KMS-11 (cell line): ENCODE results near the gene SOCS1.

Experiments used
- H2AFZ ChIP-seq: fragments of 200-600 bp; sonication (generic); 2 replicates; pipeline ENCODE4 v1.6.1; 2016; ENCODE audit warnings: antibody characterized with exemption, mixed run types, low read depth
- H3K27ac ChIP-seq: fragments of 200-600 bp; sonication (generic); 2 replicates; pipeline ENCODE4 v1.6.1; 2016; ENCODE audit warnings: mild to moderate bottlenecking, mixed run types
- H3K27me3 ChIP-seq: fragments of 200-600 bp; sonication (generic); 2 replicates; pipeline ENCODE4 v1.6.1; 2017; ENCODE audit warnings: mild to moderate bottlenecking, low read depth, mixed run types, moderate library complexity; ENCODE audit not compliant: insufficient read depth
- H3K36me3 ChIP-seq: fragments of 200-600 bp; sonication (generic); 2 replicates; pipeline ENCODE4 v1.6.1; 2017; ENCODE audit warnings: mild to moderate bottlenecking, mixed run types; ENCODE audit not compliant: insufficient read depth
- H3K4me1 ChIP-seq: fragments of 200-600 bp; sonication (generic); 2 replicates; pipeline ENCODE4 v1.6.1; 2016; ENCODE audit warnings: mild to moderate bottlenecking, low read depth, mixed run types; ENCODE audit not compliant: poor library complexity, severe bottlenecking
- H3K4me2 ChIP-seq: fragments of 200-600 bp; sonication (generic); 2 replicates; pipeline ENCODE4 v1.7.0; 2016; ENCODE audit warnings: mild to moderate bottlenecking, mixed run types
- H3K4me3 ChIP-seq: fragments of 200-600 bp; sonication (generic); IDR thresholded peaks from 2 replicates; pipeline ENCODE4 v1.6.1; 2017; ENCODE audit warnings: low read depth, low read length, mixed read lengths; ENCODE audit not compliant: insufficient read depth
- H3K79me2 ChIP-seq: fragments of 200-600 bp; sonication (generic); 2 replicates; pipeline ENCODE4 v1.6.1; 2016; ENCODE audit warnings: low read depth, mixed run types; ENCODE audit not compliant: insufficient read depth
- H3K9ac ChIP-seq: fragments of 200-600 bp; sonication (generic); 2 replicates; pipeline ENCODE4 v1.6.1; 2016; ENCODE audit warnings: mild to moderate bottlenecking, mixed run types
- H4K20me1 ChIP-seq: fragments of 200-600 bp; sonication (generic); 2 replicates; pipeline ENCODE4 v1.6.1; 2016; ENCODE audit warnings: mild to moderate bottlenecking, mixed run types; ENCODE audit not compliant: insufficient read depth
- TF ChIP-seq, protein P1 (sequence below): fragments of 200-600 bp; sonication (generic); conservative IDR thresholded peaks from 2 replicates; pipeline ENCODE4 v1.6.1; 2017; ENCODE audit warnings: low read depth, mild to moderate bottlenecking, antibody characterized with exemption, low read length, moderate library complexity, mixed read lengths

The SOCS1 gene

DNA sequence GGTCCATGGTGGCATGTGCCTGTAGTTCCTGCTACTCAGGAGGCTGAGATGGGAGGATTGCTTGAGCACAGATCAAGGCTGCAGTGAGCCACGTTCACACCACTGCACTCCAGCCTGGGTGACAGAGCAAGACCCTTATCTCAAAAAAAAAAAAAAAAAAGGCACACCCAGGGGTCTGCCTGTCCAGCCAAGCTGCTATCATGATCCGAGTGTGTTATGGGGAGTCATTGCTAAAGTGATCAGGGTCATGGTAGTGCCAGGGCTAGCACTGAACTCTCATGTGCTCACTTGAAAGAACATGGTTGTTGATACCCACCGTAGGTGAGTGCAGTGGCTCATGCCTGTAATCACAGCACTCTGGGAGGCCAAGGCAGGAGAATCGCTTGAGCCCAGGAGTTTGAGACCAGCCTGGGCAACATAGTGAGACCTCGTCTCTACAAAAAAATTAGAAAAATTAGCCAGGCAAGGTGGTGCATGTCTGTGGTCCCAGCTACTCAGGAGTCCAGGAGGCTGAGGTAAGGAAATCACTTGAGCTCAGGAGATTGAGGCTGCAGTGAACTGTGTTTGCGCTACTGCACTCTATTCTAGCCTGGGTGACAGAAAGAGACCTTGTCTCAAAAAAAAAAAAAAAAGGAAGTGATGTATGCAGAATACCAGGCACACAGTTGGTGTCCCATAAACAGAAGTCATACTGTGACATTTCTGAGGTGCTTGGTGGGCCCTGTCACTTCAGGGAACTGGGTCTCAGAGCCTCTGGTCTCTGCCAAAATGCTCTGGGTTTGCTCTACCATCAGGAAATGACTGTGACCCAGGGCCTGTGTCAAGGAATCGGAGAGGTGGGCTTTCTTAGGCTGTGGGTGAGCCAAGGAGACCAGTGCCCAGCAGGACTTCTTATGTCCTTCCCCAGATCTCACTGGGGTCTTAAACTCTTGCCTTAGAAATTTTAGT, 23.0 kb upstream of the SOCS1 start:
- Histone ChIP-seq H3K27me3 (peaks cover 27% of the 10 kb centered on the region; the same call in 1 of the 2 replicates), H3K36me3 (no peaks in the 10 kb centered on the region), H2AFZ (no peak overlapping the region), H3K4me3 (no peak overlapping the region), H3K4me1 (peaks cover 8% of the 10 kb centered on the region), H3K4me2 (no peak overlapping the region), H3K9ac (no peak overlapping the region), H3K79me2 (no peaks in the 10 kb centered on the region), H3K27ac (no peak overlapping the region), H4K20me1 (no peaks in the 10 kb centered on the region)
- TF ChIP-seq, protein P1, sequence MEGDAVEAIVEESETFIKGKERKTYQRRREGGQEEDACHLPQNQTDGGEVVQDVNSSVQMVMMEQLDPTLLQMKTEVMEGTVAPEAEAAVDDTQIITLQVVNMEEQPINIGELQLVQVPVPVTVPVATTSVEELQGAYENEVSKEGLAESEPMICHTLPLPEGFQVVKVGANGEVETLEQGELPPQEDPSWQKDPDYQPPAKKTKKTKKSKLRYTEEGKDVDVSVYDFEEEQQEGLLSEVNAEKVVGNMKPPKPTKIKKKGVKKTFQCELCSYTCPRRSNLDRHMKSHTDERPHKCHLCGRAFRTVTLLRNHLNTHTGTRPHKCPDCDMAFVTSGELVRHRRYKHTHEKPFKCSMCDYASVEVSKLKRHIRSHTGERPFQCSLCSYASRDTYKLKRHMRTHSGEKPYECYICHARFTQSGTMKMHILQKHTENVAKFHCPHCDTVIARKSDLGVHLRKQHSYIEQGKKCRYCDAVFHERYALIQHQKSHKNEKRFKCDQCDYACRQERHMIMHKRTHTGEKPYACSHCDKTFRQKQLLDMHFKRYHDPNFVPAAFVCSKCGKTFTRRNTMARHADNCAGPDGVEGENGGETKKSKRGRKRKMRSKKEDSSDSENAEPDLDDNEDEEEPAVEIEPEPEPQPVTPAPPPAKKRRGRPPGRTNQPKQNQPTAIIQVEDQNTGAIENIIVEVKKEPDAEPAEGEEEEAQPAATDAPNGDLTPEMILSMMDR = no peak

DNA sequence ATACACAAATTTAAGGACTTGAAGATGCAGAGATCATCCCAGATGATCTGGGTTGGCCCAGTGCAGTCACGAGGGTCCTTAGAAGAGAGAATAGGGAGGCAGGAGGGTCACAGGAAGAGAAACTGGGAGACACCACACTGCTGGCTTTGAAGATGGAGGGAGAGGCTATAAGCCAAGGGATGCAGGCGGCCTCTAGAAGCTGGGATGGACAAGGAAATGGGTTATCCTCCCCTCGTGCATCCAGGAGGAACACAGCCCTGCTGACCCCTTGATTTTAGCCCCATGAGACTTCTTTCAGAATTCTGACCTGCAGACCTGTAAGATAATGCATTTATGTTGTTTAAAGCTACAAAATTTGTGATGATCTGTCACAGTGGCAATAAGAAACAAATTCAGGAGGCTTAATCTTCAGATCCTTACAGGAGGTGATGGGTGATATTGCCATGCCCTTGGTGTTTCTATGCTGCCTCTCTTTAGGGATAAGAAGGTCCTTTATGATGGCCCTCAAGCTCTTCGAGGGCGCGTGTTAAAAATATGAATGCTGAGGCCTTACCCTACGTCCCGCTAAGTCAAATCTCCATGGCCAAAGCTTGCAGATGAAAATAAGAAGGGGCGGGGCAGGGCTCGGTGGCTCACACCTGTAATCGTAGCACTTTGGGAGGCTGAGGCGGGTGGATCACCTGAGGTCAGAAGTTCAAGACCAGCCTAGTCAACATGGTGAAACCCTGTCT, 21.8 kb upstream of the SOCS1 start:
- Histone ChIP-seq H3K4me1 (peaks cover 8% of the 10 kb centered on the region), H3K79me2 (no peaks in the 10 kb centered on the region), H3K9ac (no peak overlapping the region), H3K27ac (no peak overlapping the region), H3K36me3 (no peaks in the 10 kb centered on the region), H3K4me2 (no peak overlapping the region), H3K4me3 (no peak overlapping the region), H3K27me3 (peaks cover 29% of the 10 kb centered on the region; the same call in 1 of the 2 replicates), H4K20me1 (no peaks in the 10 kb centered on the region), H2AFZ (no peak overlapping the region)
- TF ChIP-seq, protein P1 = no peak

DNA sequence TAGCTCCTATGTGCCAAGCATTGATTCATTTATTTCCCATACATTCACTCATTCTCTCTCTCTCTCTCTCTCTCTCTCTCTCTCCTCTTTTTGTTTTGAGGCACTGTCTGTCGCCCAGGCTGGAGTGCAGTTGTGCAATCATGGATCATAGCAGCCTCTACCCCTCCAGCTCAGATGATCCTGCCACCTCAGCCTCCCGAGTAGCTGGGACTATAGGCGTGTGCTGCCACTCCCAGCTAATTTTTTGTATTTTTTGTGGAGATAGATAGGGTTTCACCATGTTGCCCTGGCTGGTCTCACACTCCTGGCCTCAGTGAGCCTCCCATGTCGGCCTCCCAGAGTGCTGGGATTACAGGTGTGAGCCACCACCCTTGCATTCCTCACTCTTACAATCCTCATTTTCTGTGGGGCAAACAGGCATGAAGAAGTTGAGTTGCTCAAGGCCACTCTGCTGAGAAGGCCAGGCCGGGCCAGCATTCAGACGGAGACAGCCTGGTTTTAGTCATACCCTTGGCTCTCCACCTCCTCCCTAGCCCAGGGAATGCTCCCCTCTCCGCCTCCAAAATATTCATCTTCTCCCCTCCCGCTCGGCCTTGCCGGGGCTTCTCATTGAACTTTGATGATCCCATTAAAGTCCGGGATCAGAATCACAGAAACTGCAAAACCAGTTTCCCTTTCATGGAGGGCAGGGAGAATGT, 21.0 kb upstream of the SOCS1 start:
- Histone ChIP-seq H3K9ac (no peak overlapping the region), H3K4me2 (no peak overlapping the region), H3K36me3 (no peaks in the 10 kb centered on the region), H4K20me1 (no peaks in the 10 kb centered on the region), H2AFZ (no peak overlapping the region), H3K27me3 (peaks cover 24% of the 10 kb centered on the region; the same call in 1 of the 2 replicates), H3K4me3 (no peak overlapping the region), H3K4me1 (peaks cover 8% of the 10 kb centered on the region), H3K79me2 (no peaks in the 10 kb centered on the region), H3K27ac (no peak overlapping the region)
- TF ChIP-seq, protein P1 = no peak

DNA sequence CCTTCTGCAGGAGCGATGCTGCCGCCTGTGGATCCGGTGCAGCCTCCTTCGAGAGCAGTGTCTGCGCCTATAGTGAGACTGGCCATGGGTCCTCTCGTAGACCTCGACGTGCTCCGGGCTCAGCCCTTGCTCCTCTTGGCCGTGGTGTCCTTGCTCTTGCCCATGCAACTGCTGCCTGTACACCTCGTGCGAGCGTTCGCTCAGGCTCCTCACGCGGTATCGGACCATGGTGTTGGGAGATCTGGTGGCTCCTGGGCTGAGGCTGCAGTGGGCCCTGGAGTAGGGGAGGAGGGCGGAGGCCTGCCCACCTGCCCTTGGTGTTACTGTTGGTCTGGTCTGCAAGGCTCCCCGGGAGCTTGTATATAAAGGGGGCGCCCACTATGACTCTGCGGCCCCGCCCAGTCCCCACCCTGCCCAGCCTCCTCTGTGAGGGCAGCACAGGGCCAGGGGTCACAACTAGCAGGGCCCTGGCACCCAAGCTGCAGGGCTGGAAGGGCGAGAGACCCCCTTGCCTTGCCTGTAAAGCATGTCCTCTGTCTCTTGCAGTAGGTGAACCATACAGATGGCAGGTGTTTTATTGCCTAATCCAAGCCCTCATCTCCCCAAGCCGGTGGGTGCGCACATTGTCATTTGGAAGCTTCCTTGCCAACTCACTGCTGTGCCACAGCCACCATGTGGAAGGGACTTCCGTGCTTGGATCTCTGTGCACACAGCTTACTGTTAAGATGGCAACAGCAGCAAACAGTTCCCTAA, 20.3 kb upstream of the SOCS1 start, which contains the start of gene PRM2:
PRM2 (minus strand) TSS at position 338 of the 753 bp plus-strand sequence; CDS start at position 228, 110 bp downstream.
- H3K4me2 ChIP-seq = no peak within 1 kb of the TSS
- H3K9ac ChIP-seq = no peak within 1 kb of the TSS
- H3K36me3 ChIP-seq = no peaks in the 10 kb centered on the region
- no peaks in the 10 kb centered on the region for H3K79me2 ChIP-seq
- TF ChIP-seq, protein P1 = no peak
- H3K27ac ChIP-seq = no peak within 1 kb of the TSS
- no peak within 1 kb of the TSS for H3K4me3 ChIP-seq
- peaks cover 8% of the 10 kb centered on the region for H3K4me1 ChIP-seq
- no peak within 1 kb of the TSS for H2AFZ ChIP-seq
- peaks cover 24% of the 10 kb centered on the region; the same call in 1 of the 2 replicates for H3K27me3 ChIP-seq
- H4K20me1 ChIP-seq = no peaks in the 10 kb centered on the region
